ENCODE data around the gene TRPT1. TPM values are rescaled to one million over a fixed set of nuclear protein-coding genes. Genes with fewer than 3 reads are reported as not detected.

Gene TRPT1
- polyA plus RNA-seq, 3 donors: 24.8 to 34.6 (median 31.6) TPM

DNA sequence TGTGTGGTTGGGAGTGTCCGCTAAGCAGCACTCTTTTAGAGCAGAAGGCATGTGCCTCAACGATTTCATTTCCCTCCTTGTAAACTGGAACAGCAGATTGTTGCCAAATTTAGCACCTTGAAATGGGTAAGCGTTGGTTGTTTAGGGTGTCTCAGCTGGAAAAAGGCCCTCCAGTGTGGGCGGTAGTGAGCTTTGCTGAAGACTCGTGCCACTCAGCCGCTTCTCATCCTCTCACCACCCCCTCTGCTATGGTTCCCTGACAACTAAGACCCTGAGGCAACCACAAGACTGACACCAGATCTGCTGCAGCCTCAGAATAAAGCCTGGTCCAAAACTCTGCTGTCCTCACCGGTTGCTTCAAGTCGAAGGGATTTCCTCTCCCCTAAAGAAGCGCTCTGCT lies 29.4 kb downstream of the TRPT1 start:
- intact Hi-C loops (cut with micrococcal nuclease): no loop called here
- H3K27ac ChIP-seq (ENCODE audit: low read depth in 1 of 2, low read length in 2 of 2): no peak overlapping the region
- H3K4me3 Mint-ChIP-seq: no peak overlapping the region

DNA sequence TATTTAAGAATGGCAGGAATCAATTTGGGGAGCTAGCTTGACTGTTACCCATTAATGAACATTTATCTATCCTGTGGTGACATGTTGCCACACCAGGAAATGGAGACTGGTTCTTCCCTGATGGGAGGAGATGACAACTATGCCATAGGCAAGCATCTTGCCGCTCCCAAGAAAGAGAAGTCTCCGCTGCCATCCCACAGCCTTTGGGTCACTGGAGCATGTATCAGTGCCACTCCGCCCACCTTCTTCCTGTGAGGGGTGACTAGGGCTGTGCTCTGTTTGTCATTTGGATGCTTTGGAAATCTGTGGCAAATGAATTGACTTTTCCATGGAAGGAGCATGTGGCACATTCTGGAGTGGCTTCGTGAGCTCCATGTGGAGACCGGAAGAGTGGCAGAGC lies 33.6 kb downstream of the TRPT1 start:
- Mint-ChIP-seq H3K4me3 (no peak overlapping the region), H3K4me1 (peaks cover 20% of the 10 kb centered on the region), H3K9me3 (no peaks in the 10 kb centered on the region), H3K27ac (peak overlapping the region in 1 of 7 donors; percentile 8), H3K27me3 (ENCODE audit: low read depth in 3 of 3) (peaks cover 0 to 2% (median 0%) of the 10 kb centered on the region in 3 donors), H3K36me3 (peaks cover 51 to 70% of the 10 kb centered on the region in 2 donors)
- Histone ChIP-seq H3K9me3 (replicated peaks in 1 of 2; ENCODE audit: control insufficient read depth in 1 of 2, insufficient read depth in 1 of 2, low read length in 2 of 2) (no peaks in the 10 kb centered on the region), H3K79me2 (ENCODE audit: insufficient read depth, low read length) (peaks cover 6% of the 10 kb centered on the region), H3K4me3 (replicated peaks in 1 of 3; ENCODE audit: low read depth in 2 of 3, low read length in 3 of 3) (no peak overlapping the region), H3K36me3 (replicated peaks in 1 of 2; ENCODE audit: control insufficient read depth in 1 of 2, insufficient read depth in 2 of 2, low read length in 2 of 2) (peaks cover 52 to 56% of the 10 kb centered on the region in 2 donors), H3K27me3 (ENCODE audit: control insufficient read depth in 2 of 2, insufficient read depth in 2 of 2, low read length in 2 of 2) (no peaks in the 10 kb centered on the region), H4K20me1 (ENCODE audit: insufficient read depth, low read length) (peaks cover 7% of the 10 kb centered on the region), H3K9ac (ENCODE audit: insufficient read depth, low read length, poor library complexity, severe bottlenecking) (no peak overlapping the region), H3K4me2 (replicated peaks; ENCODE audit: extremely low read depth, low read length, poor library complexity, severe bottlenecking) (no peak overlapping the region), H3K4me1 (ENCODE audit: control insufficient read depth in 1 of 2, insufficient read depth in 2 of 2, low read length in 2 of 2) (peaks cover 8 to 20% of the 10 kb centered on the region in 2 donors), H2AFZ (ENCODE audit: insufficient read depth, low read depth, low read length, poor library complexity, severe bottlenecking) (no peak overlapping the region), H3K27ac (ENCODE audit: low read depth in 1 of 2, low read length in 2 of 2) (peak overlapping the region in 1 of 2 donors; percentile 9)
- 100% methylated on average over 3 of the region's 5 CpGs for WGBS (ENCODE audit: insufficient coverage)
- no peak for DNase-seq
- intact Hi-C loops (cut with micrococcal nuclease): no loop called here
- TF ChIP-seq, protein P1, sequence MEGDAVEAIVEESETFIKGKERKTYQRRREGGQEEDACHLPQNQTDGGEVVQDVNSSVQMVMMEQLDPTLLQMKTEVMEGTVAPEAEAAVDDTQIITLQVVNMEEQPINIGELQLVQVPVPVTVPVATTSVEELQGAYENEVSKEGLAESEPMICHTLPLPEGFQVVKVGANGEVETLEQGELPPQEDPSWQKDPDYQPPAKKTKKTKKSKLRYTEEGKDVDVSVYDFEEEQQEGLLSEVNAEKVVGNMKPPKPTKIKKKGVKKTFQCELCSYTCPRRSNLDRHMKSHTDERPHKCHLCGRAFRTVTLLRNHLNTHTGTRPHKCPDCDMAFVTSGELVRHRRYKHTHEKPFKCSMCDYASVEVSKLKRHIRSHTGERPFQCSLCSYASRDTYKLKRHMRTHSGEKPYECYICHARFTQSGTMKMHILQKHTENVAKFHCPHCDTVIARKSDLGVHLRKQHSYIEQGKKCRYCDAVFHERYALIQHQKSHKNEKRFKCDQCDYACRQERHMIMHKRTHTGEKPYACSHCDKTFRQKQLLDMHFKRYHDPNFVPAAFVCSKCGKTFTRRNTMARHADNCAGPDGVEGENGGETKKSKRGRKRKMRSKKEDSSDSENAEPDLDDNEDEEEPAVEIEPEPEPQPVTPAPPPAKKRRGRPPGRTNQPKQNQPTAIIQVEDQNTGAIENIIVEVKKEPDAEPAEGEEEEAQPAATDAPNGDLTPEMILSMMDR (IDR thresholded peaks at IDR 0.05): no peak

More for the DNA sequence above, 29.4 kb downstream of the TRPT1 start:
- Mint-ChIP-seq H3K9me3 (no peaks in the 10 kb centered on the region), H3K4me1 (peaks cover 18% of the 10 kb centered on the region), H3K36me3 (peaks cover 74 to 95% of the 10 kb centered on the region in 2 donors), H3K27ac (peak overlapping the region in 2 of 7 donors; percentile 26 to 73), H3K27me3 (ENCODE audit: low read depth in 3 of 3) (peaks cover 0 to 2% (median 0%) of the 10 kb centered on the region in 3 donors)
- no peaks in the 10 kb centered on the region for H3K9me3 ChIP-seq (replicated peaks in 1 of 2; ENCODE audit: control insufficient read depth in 1 of 2, insufficient read depth in 1 of 2, low read length in 2 of 2)
- peaks cover 8 to 18% of the 10 kb centered on the region in 2 donors for H3K4me1 ChIP-seq (ENCODE audit: control insufficient read depth in 1 of 2, insufficient read depth in 2 of 2, low read length in 2 of 2)
- H3K4me2 ChIP-seq (replicated peaks; ENCODE audit: extremely low read depth, low read length, poor library complexity, severe bottlenecking): no peak overlapping the region
- H2AFZ ChIP-seq (ENCODE audit: insufficient read depth, low read depth, low read length, poor library complexity, severe bottlenecking): no peak overlapping the region
- H3K36me3 ChIP-seq (replicated peaks in 1 of 2; ENCODE audit: control insufficient read depth in 1 of 2, insufficient read depth in 2 of 2, low read length in 2 of 2): peaks cover 76 to 97% of the 10 kb centered on the region in 2 donors
- peaks cover 8% of the 10 kb centered on the region for H3K79me2 ChIP-seq (ENCODE audit: insufficient read depth, low read length)
- peaks cover 7% of the 10 kb centered on the region for H4K20me1 ChIP-seq (ENCODE audit: insufficient read depth, low read length)
- DNase-seq: no peak
- 70% methylated on average over 4 of the region's 9 CpGs for WGBS (ENCODE audit: insufficient coverage)
- no peak overlapping the region for H3K4me3 ChIP-seq (replicated peaks in 1 of 3; ENCODE audit: low read depth in 2 of 3, low read length in 3 of 3)
- no peak overlapping the region for H3K9ac ChIP-seq (ENCODE audit: insufficient read depth, low read length, poor library complexity, severe bottlenecking)
- H3K27me3 ChIP-seq (ENCODE audit: control insufficient read depth in 2 of 2, insufficient read depth in 2 of 2, low read length in 2 of 2): no peaks in the 10 kb centered on the region
- TF ChIP-seq, protein P1 (IDR thresholded peaks at IDR 0.05): no peak
